ENCODE results near the gene RHBG.
"Not testable (repeated sequence)": the region's sequence is repeated elsewhere in the genome, so short reads cannot be mapped to it uniquely, and the experiment has no call there.

The RHBG gene, protein sequence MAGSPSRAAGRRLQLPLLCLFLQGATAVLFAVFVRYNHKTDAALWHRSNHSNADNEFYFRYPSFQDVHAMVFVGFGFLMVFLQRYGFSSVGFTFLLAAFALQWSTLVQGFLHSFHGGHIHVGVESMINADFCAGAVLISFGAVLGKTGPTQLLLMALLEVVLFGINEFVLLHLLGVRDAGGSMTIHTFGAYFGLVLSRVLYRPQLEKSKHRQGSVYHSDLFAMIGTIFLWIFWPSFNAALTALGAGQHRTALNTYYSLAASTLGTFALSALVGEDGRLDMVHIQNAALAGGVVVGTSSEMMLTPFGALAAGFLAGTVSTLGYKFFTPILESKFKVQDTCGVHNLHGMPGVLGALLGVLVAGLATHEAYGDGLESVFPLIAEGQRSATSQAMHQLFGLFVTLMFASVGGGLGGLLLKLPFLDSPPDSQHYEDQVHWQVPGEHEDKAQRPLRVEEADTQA

GRCh38 chr1:156368889-156369684 lies at the start of gene RHBG:
TSS of gene RHBG (plus strand) at chr1:156369211. CDS start at chr1:156369250, 39 bp downstream.
- peak; percentile 61 for DNase-seq (ENCODE audit: low spot score)

DNA sequence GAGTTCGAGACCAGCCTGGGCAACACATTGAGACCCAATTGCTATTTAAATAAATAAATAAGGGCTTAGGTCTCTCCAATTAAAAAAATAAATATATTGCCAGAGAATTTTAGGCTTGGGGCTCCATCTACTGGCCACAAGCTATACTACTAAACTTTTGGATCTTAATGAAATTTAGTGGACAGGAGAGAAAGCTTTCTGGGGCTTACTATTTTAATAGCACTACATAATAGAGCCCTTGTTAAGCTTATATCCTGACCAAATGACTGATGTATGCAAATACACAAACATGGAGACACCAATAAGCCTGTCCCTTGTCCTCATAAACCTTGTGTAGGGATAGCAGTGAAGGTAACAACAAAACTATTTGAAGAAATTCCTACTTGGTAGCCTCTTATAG lies 49.3 kb upstream of the RHBG start:
- DNase-seq (ENCODE audit: low spot score) = no peak

GRCh38 chr1:156320560-156320959 lies 48.5 kb upstream of the RHBG start:
- DNase-seq (ENCODE audit: low spot score) = no peak

GRCh38 chr1:156323179-156323578 lies 45.8 kb upstream of the RHBG start:
- not testable (repeated sequence) for DNase-seq (ENCODE audit: low spot score)

- no peak for DNase-seq (ENCODE audit: low spot score)
These were observed 32.8 kb upstream of the RHBG start for GRCh38 chr1:156336242-156336641.

DNA sequence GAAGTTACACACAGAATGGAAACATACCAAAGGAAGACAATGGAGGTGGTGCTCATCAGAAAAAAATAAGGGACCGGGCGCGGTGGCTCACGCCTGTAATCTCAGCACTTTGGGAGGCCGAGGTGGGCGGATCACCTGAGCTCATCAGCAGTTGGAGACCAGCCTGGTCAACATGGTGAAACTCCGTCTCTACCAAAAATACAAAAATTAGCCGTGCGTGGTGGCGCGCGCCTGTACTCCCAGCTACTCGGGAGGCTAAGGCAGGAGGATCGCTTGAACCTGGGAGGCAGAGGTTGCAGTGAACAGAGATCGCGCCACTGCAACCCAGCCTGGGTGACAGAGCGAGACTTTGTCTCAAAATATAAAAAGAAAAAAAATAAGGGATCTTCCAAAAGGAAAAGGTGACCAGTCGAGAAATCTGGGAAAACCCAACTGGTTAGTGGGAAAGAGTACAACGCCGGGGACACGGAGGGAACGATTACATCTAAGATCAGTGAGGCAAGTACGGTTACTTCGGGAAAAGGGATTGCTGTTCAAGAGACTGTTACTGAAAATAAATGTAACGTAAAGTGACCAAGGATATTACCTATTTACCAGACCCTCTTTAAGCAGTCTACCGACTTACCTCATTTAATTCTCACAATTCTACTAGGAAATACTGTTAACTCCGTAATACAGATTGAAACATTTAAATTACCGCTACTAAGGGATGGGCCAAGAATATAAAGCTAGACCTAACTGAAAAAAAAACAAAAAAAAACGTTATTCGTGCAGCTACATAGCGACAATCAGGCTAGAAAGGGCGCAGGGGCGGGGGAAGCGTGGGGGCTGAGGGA lies 31.7 kb upstream of the RHBG start:
- no peak for DNase-seq (ENCODE audit: low spot score)

- DNase-seq (ENCODE audit: low spot score) = no peak
These were observed 31.2 kb upstream of the RHBG start for GRCh38 chr1:156337888-156338179.

GRCh38 chr1:156338180-156338976 lies 30.6 kb upstream of the RHBG start, which contains the start of the genes CCT3 and TSACC:
TSS of gene CCT3 (minus strand) at chr1:156338292. CDS start at chr1:156338184, 108 bp downstream.
TSS of gene TSACC (plus strand) at chr1:156338526. CDS start at chr1:156339758, 1,232 bp downstream.
- peak; percentile 99 for DNase-seq (ENCODE audit: low spot score)

DNA sequence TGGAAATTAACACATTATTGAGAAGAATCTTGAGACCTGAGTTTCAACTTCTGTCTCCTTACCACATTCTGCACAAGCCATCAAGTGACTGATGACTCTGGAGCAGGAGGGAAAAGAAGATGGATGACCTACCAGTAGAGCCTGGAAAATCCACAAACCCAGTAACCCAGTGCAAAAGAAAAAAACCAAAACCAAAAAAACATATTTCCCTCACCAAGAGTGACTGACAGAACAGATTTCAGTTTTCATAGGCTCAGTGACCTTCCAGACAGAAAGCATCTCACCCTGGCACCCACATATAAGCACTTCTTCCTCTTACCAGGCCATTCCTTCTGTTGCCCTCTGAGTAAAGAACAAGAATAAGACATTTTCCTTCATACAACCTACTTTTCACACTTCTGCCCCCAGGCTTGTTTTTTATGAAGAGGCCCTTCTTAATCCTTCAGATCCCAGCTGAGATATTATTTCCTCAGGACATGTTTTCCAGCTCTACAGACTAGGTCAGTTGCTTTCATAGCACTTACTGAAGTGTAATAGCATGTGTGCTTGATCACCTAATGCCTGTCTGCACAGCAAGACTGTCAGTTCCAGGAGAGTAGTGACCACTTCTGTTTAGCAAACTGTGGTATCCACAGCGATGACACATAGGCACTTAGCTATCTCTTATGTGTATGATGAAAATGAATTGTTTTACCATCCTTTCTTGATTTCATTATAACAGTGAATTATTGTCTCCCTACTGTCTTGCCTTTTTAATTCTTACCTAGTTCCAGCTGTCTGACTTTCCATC lies 26.6 kb upstream of the RHBG start:
- no peak for DNase-seq (ENCODE audit: low spot score)

DNA sequence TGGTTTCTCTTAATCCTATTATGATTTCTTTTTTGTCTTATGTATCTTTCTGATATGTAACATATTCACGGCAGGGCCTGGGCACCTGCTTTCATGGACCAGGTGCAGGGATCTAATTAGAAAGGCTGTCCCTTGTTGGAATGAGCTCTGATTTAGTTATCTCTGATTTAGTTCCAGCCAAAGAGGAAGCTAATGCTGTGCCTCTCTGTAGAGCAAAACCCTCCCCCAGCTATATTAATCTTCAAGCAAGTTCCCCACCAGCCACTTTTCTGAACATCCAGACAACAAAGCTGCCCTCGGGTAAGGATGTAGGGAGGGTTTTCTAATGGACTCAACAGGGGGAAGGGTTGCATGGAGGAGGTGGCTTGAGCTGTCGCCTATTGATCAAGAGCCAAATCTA lies 24.6 kb upstream of the RHBG start:
- DNase-seq (ENCODE audit: low spot score) = no peak

DNA sequence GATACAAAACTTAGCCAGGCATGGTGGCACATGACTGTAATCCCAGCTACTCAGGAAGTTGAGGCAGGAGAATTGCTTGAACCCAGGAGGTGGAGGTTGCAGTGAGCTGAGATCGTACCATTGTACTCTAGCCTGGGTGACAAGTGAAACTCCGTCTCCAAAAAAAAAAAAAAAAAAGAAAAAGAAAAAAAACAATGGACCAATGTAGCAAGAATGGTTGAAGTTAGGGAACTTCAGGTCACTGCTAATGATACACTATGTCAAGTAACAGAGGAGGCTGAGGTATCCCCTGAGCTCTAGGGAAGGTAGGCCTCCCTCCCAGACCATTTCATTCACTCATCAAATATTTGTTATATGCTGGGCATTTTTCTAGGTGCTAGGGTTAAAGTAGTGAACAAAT lies 23.0 kb upstream of the RHBG start:
- not testable (repeated sequence) for DNase-seq (ENCODE audit: low spot score)

- DNase-seq (ENCODE audit: low spot score) = no peak
These were observed 22.4 kb upstream of the RHBG start for GRCh38 chr1:156346636-156347035.

DNA sequence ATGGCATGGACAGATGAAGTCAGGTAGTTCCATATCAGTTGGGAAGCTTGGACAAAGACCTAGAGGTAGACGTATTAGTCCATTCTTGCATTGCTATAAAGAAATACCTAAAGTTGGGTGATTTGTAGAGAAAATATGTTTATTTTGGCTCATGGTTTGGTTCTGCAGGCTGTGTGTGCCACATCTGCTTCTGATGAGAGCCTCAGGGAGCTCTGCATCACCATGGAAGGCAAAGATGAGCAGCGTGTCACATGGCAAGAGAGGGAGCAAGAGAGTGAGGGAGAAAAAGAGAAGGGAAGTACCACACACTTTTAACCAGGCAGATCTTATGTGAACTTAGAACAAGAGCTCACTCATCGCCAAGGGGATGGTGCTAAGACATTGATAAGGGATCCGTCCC lies 21.7 kb upstream of the RHBG start:
- no peak for DNase-seq (ENCODE audit: low spot score)

DNA sequence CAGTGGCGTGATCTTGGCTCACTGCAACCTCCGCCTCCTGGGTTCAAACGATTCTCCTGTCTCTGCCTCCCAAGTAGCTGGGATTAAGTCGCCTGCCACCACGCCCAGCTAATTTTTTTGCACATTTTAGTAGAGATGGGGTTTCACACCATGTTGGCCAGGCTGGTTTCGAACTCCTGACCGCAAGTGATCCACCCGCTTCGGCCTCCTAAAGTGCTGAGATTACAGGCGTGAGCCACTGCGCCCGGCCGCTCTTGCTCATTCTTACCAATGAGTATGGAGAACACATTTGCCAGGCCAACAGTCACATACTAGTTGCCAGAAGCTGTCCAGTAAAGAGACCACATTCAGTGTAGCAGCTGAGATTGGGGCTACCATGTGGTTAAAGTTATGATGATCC lies 16.5 kb upstream of the RHBG start:
- not testable (repeated sequence) for DNase-seq (ENCODE audit: low spot score)

GRCh38 chr1:156356262-156356874 lies 12.6 kb upstream of the RHBG start:
- no peak for DNase-seq (ENCODE audit: low spot score)

DNA sequence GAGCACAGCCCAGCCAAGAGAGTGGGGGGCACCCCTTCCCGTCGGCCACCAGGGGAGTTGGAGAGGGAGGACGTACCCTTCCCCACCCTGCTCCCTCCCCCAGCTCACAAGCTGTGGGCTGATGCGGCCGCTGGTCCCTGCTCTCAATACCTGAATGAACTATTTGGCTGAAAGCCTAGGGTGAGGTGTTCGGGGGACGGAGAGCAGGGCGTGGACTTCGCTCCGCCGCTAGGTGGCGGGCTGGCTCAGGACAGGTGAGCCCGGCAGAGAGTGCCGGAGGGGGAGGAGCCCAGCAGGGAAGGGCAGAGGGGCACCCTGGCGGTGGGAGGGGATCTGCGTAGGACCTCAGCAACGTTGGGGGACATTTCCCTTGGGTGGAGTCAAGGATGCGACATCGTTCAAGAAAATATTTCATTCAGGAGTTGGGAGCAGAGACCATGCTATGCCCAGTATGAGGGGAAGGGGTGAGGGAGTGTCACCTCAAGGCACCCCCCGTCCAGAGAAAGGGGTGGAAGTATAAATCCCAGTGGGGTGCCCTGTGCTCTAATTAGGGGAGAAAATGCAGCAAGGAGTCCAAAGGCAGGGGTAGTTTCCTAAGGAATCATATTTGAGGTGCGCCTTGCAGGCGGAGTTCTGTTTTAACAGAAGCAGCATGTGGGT lies 12.0 kb upstream of the RHBG start:
- DNase-seq (ENCODE audit: low spot score) = peak; percentile 82

DNA sequence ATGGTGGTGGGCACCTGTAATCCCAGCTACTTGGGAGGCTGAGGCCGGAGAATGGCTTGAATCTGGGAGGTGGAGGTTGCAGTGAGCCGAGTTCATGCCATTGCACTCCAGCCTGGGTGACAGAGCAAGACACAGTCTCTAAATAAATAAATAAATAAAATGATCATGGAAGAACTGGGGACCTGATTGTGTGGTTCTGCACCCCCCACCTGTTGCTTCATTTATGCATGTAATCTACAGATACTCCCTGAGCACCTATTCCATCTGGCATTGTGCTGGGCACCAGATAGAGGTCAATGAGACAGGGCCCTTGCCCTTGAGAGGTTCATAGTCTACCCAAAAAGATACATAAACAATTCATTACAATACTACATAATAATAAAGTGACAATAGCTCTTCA lies 11.0 kb upstream of the RHBG start:
- no peak for DNase-seq (ENCODE audit: low spot score)

GRCh38 chr1:156358641-156359040 lies 10.4 kb upstream of the RHBG start:
- DNase-seq (ENCODE audit: low spot score) = no peak

- DNase-seq (ENCODE audit: low spot score) = no peak
These were observed 9.8 kb upstream of the RHBG start for GRCh38 chr1:156359249-156359648.

DNA sequence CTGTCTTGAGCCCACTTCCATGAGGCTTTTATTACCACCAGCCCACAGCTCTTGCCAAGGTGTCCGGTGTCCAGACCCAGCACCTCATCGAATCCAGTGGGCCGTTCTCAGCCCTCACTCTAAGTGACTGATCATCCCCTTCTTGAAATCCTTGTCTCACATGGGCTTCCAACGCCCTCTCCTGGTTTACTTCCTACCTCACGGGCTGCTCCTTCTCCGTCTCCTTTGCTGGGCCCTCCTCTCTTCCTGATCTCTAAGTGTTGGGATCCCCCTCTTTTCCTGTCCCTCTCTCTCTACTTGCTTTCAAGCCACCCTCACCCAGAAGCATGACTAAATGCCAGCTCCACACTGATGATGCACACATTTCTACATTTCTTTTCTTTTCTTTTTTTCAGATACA lies 9.0 kb upstream of the RHBG start:
- DNase-seq (ENCODE audit: low spot score) = no peak
